Uterus (tissue), 2 donors: ENCODE data around the gene LRTM2.

Source experiments
- CTCF ChIP-seq, 4 experiments: fragments of 200-600 bp in 2 of 4; fragments of 450-650 bp in 2 of 4; sonication (generic) in 2 of 4; IDR thresholded peaks; one replicate each; pipeline ENCODE4 v1.5.1; 2016 to 2019; ENCODE audit warnings: antibody characterized with exemption in 4 of 4, mild to moderate bottlenecking in 2 of 4, moderate library complexity in 1 of 4
- POLR2A ChIP-seq, 2 donors: fragments of 450-650 bp; IDR thresholded peaks; one replicate each; pipeline ENCODE4 v1.6.1; 2016; ENCODE audit warnings: antibody characterized with exemption in 2 of 2, mild to moderate bottlenecking in 1 of 2, moderate library complexity in 1 of 2

- TF ChIP-seq CTCF (IDR thresholded peaks at IDR 0.05) = no peak
- no peak for TF ChIP-seq POLR2A (IDR thresholded peaks at IDR 0.05)
Measured at GRCh38 chr12:1782215-1782614, 38.1 kb upstream of the LRTM2 start.
